LNCAP (cell line): ENCODE results near the gene TMEM132D.

Experiments
- CTCF ChIP-seq: fragments of 450-650 bp; IDR thresholded peaks from 2 replicates; pipeline ENCODE4 v1.5.1; 2017; ENCODE audit warnings: mild to moderate bottlenecking

The TMEM132D gene

GRCh38 chr12:129887101-129887500 is 16.7 kb downstream of the TMEM132D start:
- no peak for TF ChIP-seq CTCF

- no peak for TF ChIP-seq CTCF
These were observed 17.3 kb downstream of the TMEM132D start for GRCh38 chr12:129886541-129886940.

GRCh38 chr12:129885287-129885686 is 18.5 kb downstream of the TMEM132D start:
- TF ChIP-seq CTCF = no peak

- no peak for TF ChIP-seq CTCF
These were observed 26.4 kb downstream of the TMEM132D start for GRCh38 chr12:129877411-129877810.

GRCh38 chr12:129873833-129874208 is 30.0 kb downstream of the TMEM132D start:
- TF ChIP-seq CTCF = no peak

GRCh38 chr12:129873111-129873832 is 30.6 kb downstream of the TMEM132D start:
- no peak for TF ChIP-seq CTCF

- no peak for TF ChIP-seq CTCF
These were observed 31.5 kb downstream of the TMEM132D start for GRCh38 chr12:129871991-129872972.
